C4-2B (cell line): Measurements from ENCODE around the gene TNRC6A.

Source experiments
- ZFX ChIP-seq: fragments of 450-650 bp; IDR thresholded peaks from 2 replicates; pipeline ENCODE4 v1.6.1; 2017
- TF ChIP-seq, protein P1 (sequence below): fragments of 450-650 bp; conservative IDR thresholded peaks from 2 replicates; pipeline ENCODE4 v1.5.1; 2017; ENCODE audit warnings: mild to moderate bottlenecking

DNA sequence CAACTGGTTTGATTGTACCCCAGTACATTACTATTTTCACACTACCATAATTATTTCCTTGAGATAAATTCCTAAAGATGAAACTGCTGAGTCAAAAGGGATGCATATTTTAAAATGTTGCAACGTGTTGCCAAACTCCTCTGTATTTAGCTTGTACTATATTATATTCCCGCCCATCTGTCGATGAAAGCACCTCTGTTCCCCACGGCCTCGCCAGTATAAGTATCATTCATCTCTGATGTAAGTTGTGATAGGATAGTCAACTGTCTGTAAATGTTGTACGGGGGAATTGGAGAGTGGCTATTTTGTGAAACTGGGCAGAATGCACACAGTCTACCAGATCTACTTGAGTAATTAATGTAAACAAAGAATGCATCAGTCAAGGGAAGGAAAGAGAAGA lies 47.7 kb upstream of the TNRC6A start:
- TF ChIP-seq, protein P1, sequence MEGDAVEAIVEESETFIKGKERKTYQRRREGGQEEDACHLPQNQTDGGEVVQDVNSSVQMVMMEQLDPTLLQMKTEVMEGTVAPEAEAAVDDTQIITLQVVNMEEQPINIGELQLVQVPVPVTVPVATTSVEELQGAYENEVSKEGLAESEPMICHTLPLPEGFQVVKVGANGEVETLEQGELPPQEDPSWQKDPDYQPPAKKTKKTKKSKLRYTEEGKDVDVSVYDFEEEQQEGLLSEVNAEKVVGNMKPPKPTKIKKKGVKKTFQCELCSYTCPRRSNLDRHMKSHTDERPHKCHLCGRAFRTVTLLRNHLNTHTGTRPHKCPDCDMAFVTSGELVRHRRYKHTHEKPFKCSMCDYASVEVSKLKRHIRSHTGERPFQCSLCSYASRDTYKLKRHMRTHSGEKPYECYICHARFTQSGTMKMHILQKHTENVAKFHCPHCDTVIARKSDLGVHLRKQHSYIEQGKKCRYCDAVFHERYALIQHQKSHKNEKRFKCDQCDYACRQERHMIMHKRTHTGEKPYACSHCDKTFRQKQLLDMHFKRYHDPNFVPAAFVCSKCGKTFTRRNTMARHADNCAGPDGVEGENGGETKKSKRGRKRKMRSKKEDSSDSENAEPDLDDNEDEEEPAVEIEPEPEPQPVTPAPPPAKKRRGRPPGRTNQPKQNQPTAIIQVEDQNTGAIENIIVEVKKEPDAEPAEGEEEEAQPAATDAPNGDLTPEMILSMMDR, result no peak
- TF ChIP-seq ZFX, result no peak
